ENCODE data around the gene JAK1. TPM values are rescaled to one million over a fixed set of nuclear protein-coding genes. Genes with fewer than 3 reads are reported as not detected.
A peak's percentile ranks its signal among the peaks of the same experiment; 100 is the strongest.

JAK1 gene
- total and polyA plus RNA-seq, 2 of the 8 experiments (the other 6 are each of a cell fraction or from before 2014, with no cell fraction given), result 7.8 to 24.5 TPM

DNA sequence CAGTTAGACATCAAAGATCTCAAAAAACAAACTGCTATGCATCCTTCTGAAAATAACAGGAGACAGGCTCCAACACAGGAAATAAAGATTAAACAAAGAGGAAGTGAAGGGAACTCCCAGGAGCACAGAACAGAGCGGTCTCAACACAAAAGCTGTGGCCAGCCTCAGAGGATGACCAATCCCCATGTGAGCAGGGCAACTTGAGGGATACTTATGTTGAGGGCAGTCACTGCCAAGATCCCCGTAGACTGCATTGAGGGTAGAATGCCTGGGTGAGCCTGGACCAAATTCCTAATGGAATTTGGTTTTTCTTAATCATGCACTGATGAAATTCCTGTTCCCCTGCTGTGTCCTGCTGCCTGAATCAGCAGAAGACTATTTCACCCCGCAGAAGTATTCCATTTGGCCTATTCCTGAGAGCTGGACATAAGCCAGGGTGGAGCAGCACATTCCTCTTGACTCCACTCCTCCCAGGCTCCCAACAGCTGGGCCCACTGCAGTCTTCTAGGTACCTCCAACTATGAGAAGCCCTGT, 49.0 kb downstream of the JAK1 start:
- H3K18ac ChIP-seq (ENCODE audit: extremely low read depth, low read length), result no peak overlapping the region; the same call in 1 of the 2 replicates
- H3K23me2 ChIP-seq (ENCODE audit: low read depth, low read length), result no peaks in the 10 kb centered on the region
- H3K9ac ChIP-seq (replicated peaks in 1 of 4; ENCODE audit: extremely low read depth in 1 of 4, low read depth in 3 of 4, low read length in 3 of 4), result no peak overlapping the region
- no peaks in the 10 kb centered on the region for H3K27me3 ChIP-seq (replicated peaks in 1 of 4; ENCODE audit: control insufficient read depth in 3 of 4, extremely low read depth in 1 of 4, insufficient read depth in 3 of 4, low read length in 3 of 4)
- no peaks in the 10 kb centered on the region for H4K20me1 ChIP-seq (replicated peaks in 1 of 2; ENCODE audit: control insufficient read depth in 1 of 2, insufficient read depth in 2 of 2, low read length in 2 of 2)
- H2AK5ac ChIP-seq (ENCODE audit: low read depth, low read length), result no peak overlapping the region
- no peak overlapping the region for H4K8ac ChIP-seq (ENCODE audit: extremely low read depth, insufficient read depth, low read length)
- H3K23ac ChIP-seq (ENCODE audit: insufficient read length), result no peak overlapping the region
- no peaks in the 10 kb centered on the region for H3K9me3 ChIP-seq (ENCODE audit: insufficient read depth in 2 of 2, low read depth in 1 of 2, low read length in 1 of 2)
- no peaks in the 10 kb centered on the region for H3K36me3 ChIP-seq (ENCODE audit: control insufficient read depth in 2 of 4, insufficient read depth in 4 of 4, low read length in 3 of 4)
- no peak for DNase-seq (ENCODE audit: low read depth in 1 of 2, low spot score in 2 of 2)
- WGBS, 2 experiments (ENCODE audit: extremely low coverage in 1 of 2, insufficient coverage in 1 of 2, insufficient read length in 1 of 2, insufficient replicate concordance in 2 of 2, low coverage in 1 of 2, low lambda C conversion rate in 2 of 2, missing lambda C conversion rate in 1 of 2), result 83% methylated on average over 3 of the region's 3 CpGs; no CpG with 5 or more reads in 1 of the 2 experiments
- no peak overlapping the region for H3K4ac ChIP-seq (replicated peaks; ENCODE audit: insufficient read length, low read depth, low read length)
- no peak overlapping the region for H3K27ac ChIP-seq (ENCODE audit: low read depth, low read length)
- no peak overlapping the region for H3K4me2 ChIP-seq (ENCODE audit: insufficient read depth in 1 of 2, low read depth in 2 of 2, low read length in 2 of 2)
- ChIA-PET POLR2A (ENCODE audit: partially characterized antibody) (no interaction called here), CTCF (ENCODE audit: partially characterized antibody) (interaction anchor here (1.7 kb wide), 1 partner anchor 11 kb away, joined by 6 read pairs; no protein-coding TSS in a partner anchor)
- H2AFZ ChIP-seq (ENCODE audit: low read length), result no peak overlapping the region
- FAIRE-seq, result no peak
- H2BK120ac ChIP-seq (replicated peaks; ENCODE audit: low read depth, low read length), result no peak overlapping the region
- H3K56ac ChIP-seq (replicated peaks; ENCODE audit: insufficient read length, low read depth, low read length), result no peak overlapping the region
- H3K14ac ChIP-seq (ENCODE audit: insufficient read length), result no peak overlapping the region
- H3K4me3 ChIP-seq (ENCODE audit: extremely low read depth in 1 of 4, insufficient read depth in 2 of 4, low read depth in 3 of 4, low read length in 4 of 4), result no peak overlapping the region
- TF ChIP-seq EZH2 (IDR thresholded peaks at IDR 0.05; ENCODE audit: low read depth, low read length, severe bottlenecking) (no peak), CHD2 (IDR thresholded peaks at IDR 0.05; ENCODE audit: low read length) (no peak), TEAD4 (IDR thresholded peaks at IDR 0.05; ENCODE audit: low read depth, low read length) (peak; percentile 64)
- no peak overlapping the region for H2BK20ac ChIP-seq (ENCODE audit: low read length)
- no peak overlapping the region for H2BK15ac ChIP-seq (ENCODE audit: low read length)
- H3K4me1 ChIP-seq (replicated peaks in 1 of 4; ENCODE audit: control insufficient read depth in 3 of 4, insufficient read depth in 4 of 4, low read length in 3 of 4), result peaks cover 0 to 9% (median 4%) of the 10 kb centered on the region in 4 experiments; a peak in 3 of 7 replicates
- no peak overlapping the region for H4K91ac ChIP-seq (replicated peaks; ENCODE audit: insufficient read length, low read length)
- no peak overlapping the region for H2BK12ac ChIP-seq (ENCODE audit: low read depth, low read length)
- H2BK5ac ChIP-seq (ENCODE audit: low read depth, low read length), result no peak overlapping the region
- H4K5ac ChIP-seq (ENCODE audit: insufficient read length, low read depth, low read length), result no peak overlapping the region
- H3K79me1 ChIP-seq (ENCODE audit: low read depth, low read length), result no peaks in the 10 kb centered on the region; the same call in 1 of the 2 replicates
- no peaks in the 10 kb centered on the region for H3K79me2 ChIP-seq (ENCODE audit: control insufficient read depth in 1 of 2, insufficient read depth in 2 of 2, low read length in 2 of 2)

All from H1 (cell line).